Measurements from ENCODE around the gene FCHSD2.
A peak's percentile ranks its signal among the peaks of the same experiment; 100 is the strongest.
"Not testable (repeated sequence)": the region's sequence is repeated elsewhere in the genome, so short reads cannot be mapped to it uniquely, and the experiment has no call there.

The FCHSD2 gene

DNA sequence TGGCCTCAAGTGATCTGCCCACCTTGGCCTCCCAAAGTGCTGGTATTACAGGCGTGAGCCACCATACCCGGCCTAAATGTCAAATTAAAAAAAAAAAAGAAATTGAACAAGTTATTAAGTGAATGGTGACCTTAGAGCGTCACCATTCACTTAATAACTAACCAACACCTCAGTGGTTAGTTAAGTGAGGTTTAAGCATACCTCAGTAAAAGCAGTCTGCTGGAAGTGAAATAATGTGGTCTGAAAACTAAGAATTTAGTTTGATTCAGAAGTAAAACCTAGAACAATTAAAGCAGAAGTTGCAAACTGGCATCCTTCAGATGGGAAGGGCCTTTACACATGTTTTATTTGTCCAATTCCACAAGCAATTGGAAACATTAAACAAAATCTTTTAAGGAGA is 71.5 kb downstream of the FCHSD2 start:
- DNase-seq: no peak

DNA sequence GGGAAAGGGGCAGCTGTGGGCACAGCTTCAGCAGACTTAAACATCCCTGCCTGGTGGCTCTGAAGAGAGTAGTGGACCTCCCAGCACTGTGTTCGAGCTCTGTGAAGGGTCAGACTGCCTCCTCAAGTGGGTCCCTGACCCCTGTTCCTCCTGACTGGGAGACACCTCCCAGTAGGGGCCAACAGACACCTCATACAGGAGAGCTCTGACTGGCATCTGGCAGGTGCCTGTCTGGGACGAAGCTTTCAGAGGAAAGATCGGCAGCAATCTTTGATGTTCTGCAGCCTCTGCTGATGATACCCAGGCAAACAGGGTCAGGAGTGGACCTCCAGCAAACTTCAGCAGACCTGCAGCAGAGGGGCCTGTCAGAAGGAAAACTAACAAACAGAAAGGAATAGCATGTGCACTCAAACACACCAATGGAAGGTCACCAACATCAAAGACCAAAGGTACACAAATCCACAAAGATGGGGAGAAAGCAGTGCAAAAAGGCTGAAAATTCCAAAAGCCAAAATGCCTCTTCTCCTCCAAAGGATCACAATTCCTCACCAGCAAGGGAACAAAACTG is 80.2 kb downstream of the FCHSD2 start:
- DNase-seq: not testable (repeated sequence)

DNA sequence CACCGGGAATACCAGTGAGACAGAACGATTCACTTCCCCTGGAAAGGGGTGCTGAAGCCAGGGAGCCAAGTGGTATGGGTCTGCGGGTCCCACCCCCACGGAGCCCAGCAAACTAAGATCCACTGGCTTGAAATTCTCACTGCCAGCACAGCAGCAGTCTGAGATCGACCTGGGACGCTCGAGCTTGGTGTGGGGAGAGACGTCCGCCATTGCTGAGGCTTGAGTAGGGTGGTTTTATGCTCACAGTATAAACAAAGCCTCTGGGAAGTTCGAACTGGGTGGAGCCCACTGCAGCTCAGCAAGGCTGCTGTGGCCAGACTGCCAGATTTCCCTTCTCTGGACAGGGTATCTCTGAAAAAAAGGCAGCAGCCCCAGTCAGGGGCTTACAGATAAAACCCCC is 80.7 kb downstream of the FCHSD2 start:
- DNase-seq: not testable (repeated sequence)

DNA sequence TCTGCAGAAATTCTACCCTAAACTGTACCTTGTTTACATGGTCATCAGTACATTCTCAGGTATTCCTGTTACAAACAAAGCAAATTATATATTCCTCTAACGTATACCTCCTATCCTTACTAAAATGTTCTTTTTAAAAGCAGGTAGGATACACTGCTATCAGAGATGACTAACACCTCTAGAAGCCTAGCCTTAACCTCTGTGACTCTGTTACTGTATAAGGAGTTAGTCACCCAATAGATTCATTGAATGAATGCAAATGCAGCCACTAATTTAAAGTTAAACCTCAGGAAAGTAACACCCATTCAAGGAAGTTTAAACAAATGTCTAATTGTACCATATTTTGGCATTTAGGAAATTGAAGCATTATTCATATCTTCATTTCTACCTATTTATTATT is 82.2 kb downstream of the FCHSD2 start:
- DNase-seq: no peak

DNA sequence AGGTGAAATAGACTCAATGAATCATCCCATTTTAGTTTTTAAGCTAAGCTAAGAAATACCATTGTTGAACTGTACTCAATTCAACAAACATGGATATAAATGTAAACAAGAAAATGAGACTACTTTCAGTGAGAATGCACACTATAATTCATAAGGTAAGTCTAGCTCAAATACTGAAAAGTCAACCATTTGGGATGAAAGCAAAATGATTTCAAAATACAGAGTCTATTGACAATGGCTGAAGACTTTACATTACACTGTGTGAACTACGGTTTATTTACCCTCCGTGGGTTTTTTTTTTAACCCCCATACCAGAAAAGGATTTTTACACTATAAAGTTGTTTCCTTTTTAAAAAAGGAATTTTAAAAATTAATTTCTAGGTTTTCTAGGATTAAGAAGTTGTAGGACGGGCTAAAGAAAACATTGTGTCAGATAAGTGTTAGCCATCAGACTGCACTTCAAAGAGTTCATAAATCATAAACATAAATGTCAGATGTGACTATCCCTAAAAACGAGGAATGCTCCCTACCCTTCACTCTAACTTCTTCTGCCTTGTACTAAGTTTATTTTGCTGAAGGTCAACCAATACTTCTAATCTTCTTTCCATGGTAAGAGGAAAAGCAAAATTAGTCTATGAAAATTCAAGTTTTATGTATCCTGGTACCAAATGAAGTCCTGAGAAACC is 83.0 kb downstream of the FCHSD2 start:
- no peak for DNase-seq

DNA sequence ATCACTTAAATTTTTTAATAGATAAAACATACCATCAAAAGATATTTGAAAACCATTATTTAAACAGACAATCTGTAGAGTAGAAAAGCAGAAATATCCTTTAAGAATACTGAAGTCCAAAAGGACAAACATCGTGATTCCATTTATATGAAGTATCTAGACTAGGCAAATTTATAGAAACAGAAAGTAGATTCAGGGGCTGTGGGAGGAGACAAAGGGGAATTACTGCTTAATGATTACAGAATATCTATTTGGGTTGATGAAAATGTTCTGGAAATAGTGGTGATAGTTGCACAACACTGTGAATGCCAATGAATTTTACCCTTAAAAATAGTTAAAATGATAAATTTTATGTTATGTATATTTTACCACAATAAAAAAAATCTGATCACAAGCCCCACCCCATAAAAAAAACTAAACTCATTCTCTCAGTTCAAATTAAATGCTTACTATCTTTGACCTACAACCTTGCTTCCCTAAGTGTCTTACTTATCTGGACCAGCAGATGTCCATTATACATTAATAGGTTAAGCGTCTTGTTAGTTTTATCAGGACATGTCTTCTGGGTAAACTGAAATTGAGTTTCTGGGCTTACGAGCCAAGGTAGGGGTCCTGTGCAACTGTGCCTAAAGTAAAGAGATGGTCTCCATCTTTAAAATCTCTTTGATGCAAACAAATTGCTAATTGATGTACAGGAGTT is 86.3 kb downstream of the FCHSD2 start:
- no peak for DNase-seq

DNA sequence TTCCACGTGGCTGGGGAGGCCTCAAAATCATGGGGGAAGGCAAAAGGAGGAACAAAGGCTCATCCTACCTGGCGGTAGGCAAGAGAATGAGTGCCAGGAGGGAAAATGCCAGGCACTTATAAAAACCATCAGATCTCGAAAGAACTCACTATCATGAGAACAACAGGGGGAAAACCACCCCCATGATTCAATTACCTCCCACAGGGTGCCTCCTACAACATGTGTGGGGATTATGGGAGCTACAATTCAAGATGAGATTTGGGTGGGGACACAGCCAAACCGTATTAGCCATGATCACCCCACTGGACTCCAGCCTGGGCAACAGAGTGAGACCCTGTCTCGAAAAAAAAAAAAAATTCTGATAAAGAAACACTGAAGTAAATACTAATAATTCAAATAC is 87.1 kb downstream of the FCHSD2 start:
- DNase-seq: no peak

DNA sequence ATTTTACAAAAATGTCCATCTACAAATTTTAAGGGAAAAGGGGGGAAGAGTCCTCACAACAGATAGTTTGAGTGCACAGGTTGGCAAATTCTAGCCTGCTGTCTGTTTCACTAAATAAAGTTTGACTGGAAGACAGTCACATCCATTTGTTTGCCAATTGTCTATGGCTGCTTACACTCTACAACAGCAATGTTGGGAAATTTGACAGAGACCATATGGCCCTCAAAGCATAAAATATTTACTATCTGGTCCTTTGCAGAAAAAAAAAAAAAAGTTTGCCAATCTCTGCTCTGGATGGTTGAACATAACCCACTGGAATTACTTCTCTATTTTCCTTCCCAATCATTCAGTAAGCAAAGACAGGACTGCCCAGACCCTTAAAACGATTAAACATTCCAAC is 88.2 kb downstream of the FCHSD2 start:
- DNase-seq: no peak

DNA sequence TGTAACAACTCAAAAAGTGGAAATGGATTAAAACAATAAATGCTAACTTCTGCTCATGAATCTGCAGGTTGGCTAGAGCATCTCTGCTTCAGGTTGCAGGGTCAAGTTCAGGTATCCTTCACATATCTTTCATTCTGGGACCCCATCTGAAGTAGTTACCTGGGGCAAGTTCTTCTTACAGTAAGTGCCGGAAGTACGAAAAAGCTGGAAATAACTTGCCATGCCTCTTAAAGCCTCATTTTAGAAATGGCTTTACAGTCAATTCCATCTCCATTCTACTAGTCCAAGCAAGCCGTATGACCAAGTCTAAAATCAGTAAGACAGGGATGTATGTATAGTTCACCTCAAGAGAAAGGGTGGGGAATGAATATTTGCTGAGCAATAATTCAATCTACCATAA is 93.7 kb downstream of the FCHSD2 start:
- no peak for DNase-seq

DNA sequence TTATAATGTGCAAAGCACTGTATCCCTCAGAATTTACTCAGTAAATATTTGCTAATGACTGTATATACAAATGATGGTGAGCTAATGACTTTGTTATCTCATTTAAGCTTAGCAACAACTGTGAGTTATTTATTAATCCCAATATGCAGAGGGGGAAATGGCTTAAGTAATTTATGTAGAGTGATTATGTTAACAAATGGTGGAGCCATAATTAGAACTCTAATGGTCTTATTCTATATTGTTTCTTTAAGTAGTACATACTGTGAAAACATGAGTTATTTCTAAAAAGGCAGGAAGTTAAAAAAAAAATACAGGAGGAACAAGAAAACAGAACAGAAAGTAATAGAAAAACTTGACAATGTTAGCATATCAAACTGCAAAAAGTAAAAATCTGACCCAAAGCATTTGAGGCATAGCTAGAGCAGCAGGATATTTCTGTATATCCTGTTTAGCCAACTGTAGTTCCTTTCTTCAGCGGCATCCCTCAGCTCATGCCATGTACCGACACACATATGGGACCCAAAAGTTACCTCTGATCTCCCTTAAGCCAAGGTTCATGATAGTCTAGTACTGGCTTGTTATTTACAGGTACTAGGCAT is 94.2 kb downstream of the FCHSD2 start:
- no peak for DNase-seq

DNA sequence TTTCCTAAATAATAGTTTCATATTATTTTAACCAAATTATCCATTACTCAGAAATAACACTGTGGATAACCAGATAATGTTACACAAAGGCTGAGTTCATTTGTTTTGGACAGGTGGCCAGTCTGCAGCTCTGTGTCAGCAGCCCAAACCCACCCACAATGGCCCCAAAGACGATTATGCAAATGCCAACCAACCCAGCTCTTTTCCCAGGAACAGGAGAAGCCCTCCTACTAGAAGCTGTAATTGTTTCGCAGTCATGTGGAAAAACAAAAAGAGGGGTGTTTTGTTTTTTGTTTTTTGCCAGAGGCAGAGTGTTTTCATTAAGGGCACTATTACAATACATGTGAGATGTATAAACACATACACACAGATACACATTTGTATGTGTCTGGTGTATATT is 102.1 kb downstream of the FCHSD2 start:
- peak in 25 of 51 donors; percentile 2 to 78 (median 34) for DNase-seq

DNA sequence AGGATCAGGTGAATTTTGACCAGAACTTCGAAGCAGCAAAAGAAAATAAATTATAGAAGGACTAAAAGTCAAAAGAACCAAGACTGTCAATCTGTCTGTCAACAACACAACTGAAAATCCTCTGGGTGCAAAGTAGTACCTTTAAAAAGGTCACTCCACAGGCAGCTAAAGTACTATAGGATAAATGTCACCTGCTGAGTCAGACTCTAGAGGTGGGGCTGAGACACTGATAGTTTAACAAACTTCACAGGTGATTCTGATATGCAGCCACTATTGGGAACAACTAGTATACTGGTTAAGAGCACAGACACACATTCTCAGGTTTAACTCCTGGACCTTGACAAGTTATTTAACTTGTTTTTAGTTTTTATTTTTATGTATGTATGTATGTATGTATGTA is 107.3 kb downstream of the FCHSD2 start:
- no peak for DNase-seq

DNA sequence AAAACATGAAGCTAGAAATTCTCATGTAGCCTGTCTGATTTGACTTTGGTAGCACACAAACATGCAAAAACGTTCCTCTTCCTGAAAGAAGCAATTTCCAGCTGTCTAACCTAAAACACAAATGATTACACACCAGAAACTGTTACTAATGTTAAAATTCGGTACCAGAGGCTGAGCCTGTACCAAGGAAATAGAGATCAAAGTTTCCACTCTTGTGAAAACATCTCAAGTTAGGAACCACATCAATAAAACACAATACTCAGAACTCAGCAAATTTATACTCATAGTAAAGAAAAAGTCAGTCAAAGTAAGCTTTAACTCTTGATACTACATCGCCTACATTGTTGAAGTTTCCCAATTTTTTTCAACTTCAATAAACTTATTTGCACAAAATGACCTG is 107.8 kb downstream of the FCHSD2 start:
- no peak for DNase-seq

DNA sequence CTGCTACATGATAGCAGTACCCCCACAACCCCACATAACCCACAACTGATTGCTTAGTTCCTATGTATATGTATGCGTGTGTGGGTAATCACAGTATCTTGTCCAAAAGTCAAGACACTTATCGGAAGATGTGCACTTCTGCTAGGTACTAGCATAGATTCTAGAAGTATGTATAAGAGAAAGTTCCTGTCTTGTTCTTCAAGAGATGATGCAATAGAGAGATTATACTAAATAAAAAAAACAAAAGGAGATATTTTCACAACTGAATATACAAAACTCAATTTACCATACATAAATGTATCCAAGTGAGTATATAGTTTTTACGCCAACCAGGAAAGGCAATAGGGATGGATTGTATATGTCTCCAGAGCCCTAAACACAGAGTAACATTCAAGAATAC is 112.0 kb downstream of the FCHSD2 start:
- no peak for DNase-seq

DNA sequence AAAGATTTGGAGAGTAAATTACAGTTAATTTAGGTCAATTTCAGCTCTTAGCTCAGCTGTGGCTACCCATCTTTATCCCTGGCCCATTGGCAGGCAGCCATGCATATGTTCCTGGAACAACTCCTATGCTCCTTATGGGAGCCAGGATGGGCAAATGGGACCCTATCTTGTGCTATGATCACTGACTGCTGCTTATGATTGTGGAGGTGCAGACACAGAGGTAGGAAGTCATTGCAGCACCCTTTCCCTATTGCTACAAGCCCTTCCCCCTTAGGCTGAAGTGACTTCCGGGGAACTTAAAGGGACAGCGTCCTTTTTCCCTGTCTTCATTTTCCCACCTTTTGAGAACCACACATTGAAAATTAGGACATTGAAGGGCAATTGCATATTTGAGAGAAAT is 112.7 kb downstream of the FCHSD2 start:
- no peak for DNase-seq

DNA sequence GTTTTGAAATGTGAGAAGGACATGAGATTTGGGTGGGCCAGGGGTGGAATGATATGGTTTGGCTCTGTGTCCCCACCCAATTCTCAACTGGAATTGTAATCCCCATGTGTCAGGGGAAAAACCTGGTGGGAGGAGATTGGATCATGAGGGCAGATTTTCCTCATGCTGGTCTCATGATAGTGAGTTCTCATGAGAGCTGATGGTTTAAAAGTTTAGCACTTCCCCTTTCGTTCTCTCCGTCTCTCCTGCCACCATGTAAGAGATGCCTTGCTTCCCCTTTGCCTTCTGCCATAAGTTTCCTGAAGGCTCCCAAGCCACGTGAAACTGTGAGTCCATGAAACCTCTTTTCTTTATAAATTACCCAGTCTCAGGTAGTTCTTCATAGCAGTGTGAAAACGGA is 113.5 kb downstream of the FCHSD2 start:
- no peak for DNase-seq

DNA sequence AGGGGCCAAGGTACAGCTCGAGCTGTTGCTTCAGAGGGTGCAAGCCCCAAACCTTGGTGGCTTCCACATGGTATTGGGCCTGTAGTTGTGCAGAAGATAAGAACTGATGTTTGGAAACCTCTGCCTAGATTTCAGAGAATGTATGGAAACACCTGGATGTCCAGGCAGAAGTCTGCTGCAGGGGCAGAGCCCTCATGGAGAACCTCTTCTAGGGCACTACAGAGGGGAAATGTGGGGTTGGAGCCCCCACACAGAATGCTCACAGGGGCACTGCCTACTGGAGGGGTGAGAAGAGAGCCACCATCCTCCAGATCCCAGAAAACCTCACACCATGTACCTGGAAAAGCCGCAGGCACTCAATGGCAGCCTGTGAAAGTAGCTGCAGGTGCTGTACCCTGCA is 114.3 kb downstream of the FCHSD2 start:
- DNase-seq: not testable (repeated sequence)

DNA sequence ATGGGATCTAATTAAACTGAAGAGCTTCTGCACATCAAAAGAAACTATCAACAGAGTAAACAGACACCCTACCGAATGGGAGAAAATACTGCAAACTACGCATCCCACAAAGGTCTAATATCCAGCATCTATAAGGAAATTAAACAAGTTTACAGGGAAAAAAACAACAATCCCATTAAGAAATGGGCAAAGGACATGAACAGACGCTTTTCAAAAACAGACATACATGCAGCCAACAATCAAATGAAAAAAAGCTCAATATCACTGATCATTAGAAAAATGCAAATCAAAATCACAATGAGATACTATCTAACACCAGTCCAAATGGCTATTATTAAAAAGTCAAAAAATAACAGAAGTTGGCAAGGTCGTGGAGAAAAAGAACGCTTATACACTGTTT is 117.5 kb downstream of the FCHSD2 start:
- DNase-seq: no peak

DNA sequence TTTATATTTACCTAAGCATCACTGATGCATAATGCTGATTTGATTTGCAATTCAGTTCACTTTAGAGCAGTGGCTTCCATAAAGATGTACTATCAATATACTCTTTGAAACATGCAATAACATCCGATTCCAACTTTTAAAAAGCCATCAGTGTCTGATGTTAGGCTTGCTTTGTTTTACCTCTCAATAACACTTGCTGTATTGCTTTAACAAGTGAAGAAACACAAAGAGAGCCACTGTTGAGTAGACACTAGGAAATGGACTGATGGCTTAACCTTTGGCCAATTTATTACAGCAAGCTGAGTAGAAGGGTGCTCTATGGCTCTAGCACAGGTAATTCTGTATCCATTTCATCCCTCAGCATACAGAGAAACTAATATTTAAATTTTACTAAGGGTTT is 122.1 kb downstream of the FCHSD2 start:
- peak in 1 of 51 donors; percentile 63 for DNase-seq

DNA sequence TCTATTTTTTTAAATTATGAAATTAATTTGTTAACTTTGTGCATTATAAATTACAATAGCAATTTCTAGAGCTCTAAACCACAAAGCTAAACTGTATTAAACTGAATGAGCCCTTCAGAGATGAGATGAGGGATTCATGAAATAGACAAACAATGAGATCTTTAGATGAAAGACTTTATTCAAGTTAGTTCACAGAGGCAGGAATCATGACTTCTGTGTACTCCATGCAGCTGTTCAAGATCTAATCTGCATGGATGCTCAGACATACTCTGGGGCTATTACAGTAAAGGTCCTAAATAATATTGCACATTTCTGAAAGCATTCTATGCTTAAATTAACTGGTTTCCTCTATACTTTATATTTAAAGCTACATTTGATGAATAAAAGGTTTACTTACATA is 122.7 kb downstream of the FCHSD2 start:
- DNase-seq: peak in 4 of 51 donors; percentile 2 to 54 (median 18)

DNA sequence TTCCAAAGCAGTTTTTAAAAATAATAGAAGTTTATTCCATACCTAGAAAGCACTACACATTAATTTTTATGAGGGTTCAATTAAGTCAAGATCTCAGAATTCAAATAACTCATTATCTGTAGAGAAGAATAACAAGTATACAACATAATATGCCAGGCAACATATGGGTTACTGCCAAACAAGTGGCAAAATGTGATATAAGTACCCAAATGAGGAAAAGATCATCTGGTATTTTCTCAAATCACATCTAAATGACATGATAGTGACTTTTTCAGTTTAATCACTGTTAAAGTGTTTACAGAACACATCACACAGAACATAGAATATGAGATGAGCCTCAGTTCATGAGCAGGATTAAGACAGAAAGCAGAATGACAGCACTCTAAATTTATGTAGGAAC is 123.3 kb downstream of the FCHSD2 start:
- peak in 1 of 51 donors; percentile 18 for DNase-seq

DNA sequence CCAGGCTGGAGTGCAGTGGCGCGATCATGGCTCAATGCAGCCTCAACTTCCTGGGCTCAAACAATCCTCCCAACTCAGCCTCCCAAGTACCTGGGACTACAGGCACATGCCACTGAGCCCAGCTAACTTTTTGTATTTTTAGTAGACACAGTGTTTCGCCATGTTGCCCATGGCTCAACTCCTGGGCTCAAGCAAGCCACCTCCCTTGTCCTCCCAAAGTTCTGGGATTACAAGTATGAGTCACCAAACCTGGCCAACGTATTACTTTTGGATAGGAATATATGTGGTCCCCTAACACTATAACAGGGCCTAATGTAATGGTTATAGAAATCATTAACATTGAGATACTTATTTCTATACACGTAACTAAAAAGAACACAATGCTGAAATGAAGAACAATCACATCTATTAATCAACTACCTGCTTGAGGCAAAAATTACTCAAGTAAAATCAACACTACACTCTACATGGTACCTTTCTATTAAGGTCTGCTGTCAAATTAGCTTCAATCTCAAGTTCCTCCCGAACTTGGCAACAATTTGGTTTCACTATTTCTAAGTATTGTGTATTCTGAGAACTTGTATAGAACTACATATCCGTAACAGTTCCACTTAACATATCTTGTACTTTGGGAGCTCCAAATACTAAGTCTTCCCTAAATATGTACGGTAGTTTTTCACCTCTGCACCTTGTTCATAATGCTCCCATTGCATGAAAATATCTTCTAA is 124.9 kb downstream of the FCHSD2 start:
- DNase-seq: no peak

All from hypothalamus (tissue), 51 donors.